Lung (tissue), 12 donors: ENCODE data around the gene CHD6. TPM values are rescaled to one million over a fixed set of nuclear protein-coding genes. Genes with fewer than 3 reads are reported as not detected.

Experiments used
- ATAC-seq: fragments of 200-7000 bp; cut with Tn5 transposase; one replicate; pipeline ENCODE4 v1.9.1; 2020; ENCODE audit warnings: moderate number of reproducible peaks; ENCODE audit not compliant: insufficient read depth, low FRiP score
- DNase-seq, 3 donors: peaks; one replicate each; pipeline ENCODE4 v3.0.0-alpha.2; 2013 to 2017
- H3K27ac ChIP-seq, 2 donors: one replicate each; pipeline ENCODE4 v1.5.1; 2013; ENCODE audit warnings: mild to moderate bottlenecking in 2 of 2, moderate library complexity in 2 of 2, control low read depth in 1 of 2, inconsistent platforms in 1 of 2, low read depth in 1 of 2, low read length in 1 of 2
- H3K27me3 ChIP-seq, 3 donors: one replicate each; pipeline ENCODE4 v1.5.1; 2013; ENCODE audit warnings: low read length in 2 of 3; ENCODE audit not compliant: control insufficient read depth in 3 of 3, insufficient read depth in 3 of 3
- H3K36me3 ChIP-seq, 4 donors: one replicate each; pipeline ENCODE4 v1.5.1; 2013; ENCODE audit warnings: low read length in 4 of 4, mild to moderate bottlenecking in 1 of 4, moderate library complexity in 1 of 4; ENCODE audit not compliant: control insufficient read depth in 4 of 4, insufficient read depth in 4 of 4
- H3K4me1 ChIP-seq, 5 donors: one replicate each; pipeline ENCODE4 v1.5.1; 2013; ENCODE audit warnings: low read length in 5 of 5, mild to moderate bottlenecking in 2 of 5, moderate library complexity in 1 of 5; ENCODE audit not compliant: control insufficient read depth in 5 of 5, insufficient read depth in 5 of 5
- H3K4me3 ChIP-seq: one replicate; pipeline ENCODE4 v1.5.1; 2013; ENCODE audit warnings: mild to moderate bottlenecking, control low read depth, moderate library complexity
- H3K9ac ChIP-seq, 2 donors: one replicate each; pipeline ENCODE4 v1.5.1; 2013; ENCODE audit warnings: low read length in 2 of 2, control low read depth in 1 of 2; ENCODE audit not compliant: insufficient read depth in 1 of 2
- H3K9me3 ChIP-seq, 4 donors: one replicate each; pipeline ENCODE4 v1.5.1; 2013; ENCODE audit warnings: low read length in 3 of 4, mild to moderate bottlenecking in 1 of 4, moderate library complexity in 1 of 4; ENCODE audit not compliant: control insufficient read depth in 4 of 4, insufficient read depth in 3 of 4
- CTCF ChIP-seq: IDR thresholded peaks from 2 replicates; pipeline ENCODE4 v1.5.1; 2012; ENCODE audit warnings: mild to moderate bottlenecking; ENCODE audit errors: control extremely low read depth, extremely low read depth
- WGBS, 2 donors: extraction: QIAGEN DNeasy Blood & Tissue Kit; methylation state at CpG; one replicate each; pipeline ENCODE4 v1.1.7; 2013; 5-methylcytosine and 5-hydroxymethylcytosine counted together
- polyA plus RNA-seq, 2 donors: library from polyadenylated mRNA; stranded (reverse); fragments of 200-250 nt; gene quantifications; one replicate each; pipeline ENCODE4 v1.2.1, GENCODE V29; 2013
- total RNA-seq, 2 donors: library from RNA; depleted of rRNA in 1 of 2; stranded (reverse); fragments of >200 nt in 1 of 2; gene quantifications; one replicate each; pipeline ENCODE4 v1.2.1, GENCODE V29; 2014 to 2021
- donor health status: control.
- donor health status: control.
- donor health status: Bipolar disorder and iron deficiency.
- donor health status: healthy.
- donor health status: DM: yes; HTN: yes; CAD: no.

CHD6 gene
- total and polyA plus RNA-seq, 4 donors: 5.0 to 95.3 (median 21.0) TPM

- H3K27me3 ChIP-seq: no peaks in the 10 kb centered on the region
- TF ChIP-seq CTCF: no peak
- WGBS, 2 donors: 75 to 79% methylated on average over 10 of the region's 10 CpGs
- H3K9me3 ChIP-seq: no peaks in the 10 kb centered on the region
- H3K27ac ChIP-seq: no peak overlapping the region
- H3K4me3 ChIP-seq: no peak overlapping the region
- H3K4me1 ChIP-seq: peaks cover 0 to 4% (median 0%) of the 10 kb centered on the region in 5 donors
- DNase-seq (peak in 2 of 3 donors; percentile 2 to 26), ATAC-seq (no peak)
- H3K36me3 ChIP-seq: peaks cover 16 to 63% (median 38%) of the 10 kb centered on the region in 4 donors
- H3K9ac ChIP-seq: no peak overlapping the region
Measured at GRCh38 chr20:41406353-41406752, 211.8 kb downstream of the CHD6 start.

DNA sequence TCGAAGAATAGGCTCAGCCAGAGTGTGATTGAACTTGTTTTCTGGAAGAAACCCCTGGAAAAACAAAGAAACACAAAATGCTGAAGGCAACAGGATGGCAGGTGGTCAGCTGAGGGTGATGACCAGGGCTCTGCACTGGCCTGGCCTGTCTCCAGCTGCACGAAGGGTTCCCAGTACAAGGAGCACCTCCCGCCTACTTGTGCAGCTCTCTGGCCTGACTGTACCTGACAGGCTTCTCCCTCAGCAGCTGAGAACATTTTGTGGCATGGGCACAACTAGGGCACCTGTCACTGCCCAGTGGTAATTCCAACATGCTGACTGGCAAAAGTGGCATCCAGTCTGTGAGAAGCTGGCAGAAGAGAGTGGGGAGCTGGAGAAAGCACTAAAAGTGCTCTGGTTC, 212.7 kb downstream of the CHD6 start:
- no peaks in the 10 kb centered on the region for H3K9me3 ChIP-seq
- ATAC-seq: no peak
- DNase-seq: no peak
- H3K27ac ChIP-seq: no peak overlapping the region
- no peak for TF ChIP-seq CTCF
- no peak overlapping the region for H3K4me3 ChIP-seq
- no peak overlapping the region for H3K9ac ChIP-seq
- H3K4me1 ChIP-seq: peaks cover 0 to 4% (median 0%) of the 10 kb centered on the region in 5 donors
- WGBS, 2 donors: 96% methylated on average over 3 of the region's 3 CpGs
- no peaks in the 10 kb centered on the region for H3K27me3 ChIP-seq
- peaks cover 16 to 56% (median 33%) of the 10 kb centered on the region in 4 donors for H3K36me3 ChIP-seq

GRCh38 chr20:41403604-41404003, 214.6 kb downstream of the CHD6 start:
- H3K9me3 ChIP-seq: no peaks in the 10 kb centered on the region
- no peak overlapping the region for H3K4me3 ChIP-seq
- no peak overlapping the region for H3K9ac ChIP-seq
- no peak for TF ChIP-seq CTCF
- WGBS, 2 donors: 91% methylated on average over 12 of the region's 12 CpGs
- no peaks in the 10 kb centered on the region for H3K27me3 ChIP-seq
- DNase-seq: no peak
- H3K27ac ChIP-seq: no peak overlapping the region
- H3K36me3 ChIP-seq: peaks cover 5 to 42% (median 28%) of the 10 kb centered on the region in 4 donors
- no peak for ATAC-seq
- peaks cover 0 to 4% (median 0%) of the 10 kb centered on the region in 5 donors for H3K4me1 ChIP-seq

GRCh38 chr20:41398408-41398807, 219.8 kb downstream of the CHD6 start:
- H3K4me1 ChIP-seq: peaks cover 0 to 9% (median 3%) of the 10 kb centered on the region in 5 donors
- no peak overlapping the region for H3K9ac ChIP-seq
- no peaks in the 10 kb centered on the region for H3K27me3 ChIP-seq
- H3K4me3 ChIP-seq: no peak overlapping the region
- DNase-seq: peak; percentile 80 to 95 (median 93)
- ATAC-seq: no peak
- 81 to 89% methylated on average over 2 of the region's 2 CpGs for WGBS, 2 donors
- H3K9me3 ChIP-seq: no peaks in the 10 kb centered on the region
- no peak overlapping the region for H3K27ac ChIP-seq
- no peak for TF ChIP-seq CTCF
- peaks cover 0 to 2% (median under 1%) of the 10 kb centered on the region in 4 donors for H3K36me3 ChIP-seq
